ENCODE measurements around the gene ALKAL2. TPM values are rescaled to one million over a fixed set of nuclear protein-coding genes. Genes with fewer than 3 reads are reported as not detected.

ALKAL2 gene
- total and polyA plus RNA-seq, 2 of the 13 experiments (the other 11 are each of a cell fraction or from before 2014, with no cell fraction given) = 0.22 to 1.7 TPM

DNA sequence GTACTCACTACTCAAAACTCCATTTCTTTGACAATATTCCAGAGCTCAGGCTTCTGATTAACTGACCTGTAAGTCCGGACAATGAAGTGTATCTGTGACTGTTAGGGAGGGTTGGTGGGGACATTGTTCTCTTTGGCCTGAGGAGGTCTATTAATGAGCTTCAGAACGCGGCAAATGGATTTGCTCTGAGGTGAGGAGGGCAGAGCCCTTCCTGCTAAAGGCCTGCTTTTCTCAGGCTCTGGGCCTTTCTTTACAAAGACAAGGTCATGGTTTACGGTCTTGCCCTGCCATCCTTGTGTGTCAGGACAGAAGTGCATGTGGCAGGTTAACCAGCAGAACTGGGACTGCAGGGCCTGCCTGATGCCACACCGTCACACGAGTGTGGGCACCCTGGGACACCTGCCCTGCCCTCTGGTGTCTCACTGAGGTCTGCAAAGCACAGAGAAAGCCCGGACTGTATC, 7.2 kb downstream of the ALKAL2 start:
- Histone ChIP-seq H4K20me1 (ENCODE audit: insufficient read depth, low read length) (peaks cover 7% of the 10 kb centered on the region; the same call in 1 of the 2 replicates), H3K27me3 (ENCODE audit: control insufficient read depth in 1 of 2, insufficient read depth in 2 of 2, low read length in 2 of 2) (no peaks in the 10 kb centered on the region), H3K4me2 (ENCODE audit: low read depth, low read length) (no peak overlapping the region), H3K27ac (ENCODE audit: extremely low read length, insufficient read depth, low read length) (no peak overlapping the region), H2AFZ (ENCODE audit: low read length) (no peak overlapping the region), H3K79me2 (ENCODE audit: insufficient read depth, low read length) (peaks cover 33% of the 10 kb centered on the region), H3K9me3 (ENCODE audit: low read length) (no peaks in the 10 kb centered on the region), H3K9ac (ENCODE audit: insufficient read depth, low read depth, low read length) (no peak overlapping the region), H3K36me3 (replicated peaks in 1 of 2; ENCODE audit: control insufficient read depth in 1 of 2, insufficient read depth in 2 of 2, low read length in 2 of 2) (peaks cover 28 to 57% of the 10 kb centered on the region in 2 experiments), H3K4me3 (replicated peaks in 1 of 3; ENCODE audit: insufficient read depth in 1 of 3, low read depth in 2 of 3, low read length in 3 of 3) (no peak overlapping the region), H3K4me1 (ENCODE audit: insufficient read depth, low read length) (no peaks in the 10 kb centered on the region)
- ATAC-seq (peak; percentile 64), DNase-seq (ENCODE audit: low spot score) (no peak), FAIRE-seq (no peak)
- no peak for TF ChIP-seq ZNF616 (CRISPR knock-in tag; IDR thresholded peaks at IDR 0.05; ENCODE audit: low read depth)
- TF ChIP-seq ZIK1 (CRISPR knock-in tag; IDR thresholded peaks at IDR 0.05; ENCODE audit: borderline replicate concordance, low read depth) = no peak
- no peak for TF ChIP-seq ETV5 (CRISPR knock-in tag; IDR thresholded peaks at IDR 0.05; ENCODE audit: borderline replicate concordance)
- no peak for TF ChIP-seq KMT2B (CRISPR knock-in tag; IDR thresholded peaks at IDR 0.05)
- TF ChIP-seq, protein P1, sequence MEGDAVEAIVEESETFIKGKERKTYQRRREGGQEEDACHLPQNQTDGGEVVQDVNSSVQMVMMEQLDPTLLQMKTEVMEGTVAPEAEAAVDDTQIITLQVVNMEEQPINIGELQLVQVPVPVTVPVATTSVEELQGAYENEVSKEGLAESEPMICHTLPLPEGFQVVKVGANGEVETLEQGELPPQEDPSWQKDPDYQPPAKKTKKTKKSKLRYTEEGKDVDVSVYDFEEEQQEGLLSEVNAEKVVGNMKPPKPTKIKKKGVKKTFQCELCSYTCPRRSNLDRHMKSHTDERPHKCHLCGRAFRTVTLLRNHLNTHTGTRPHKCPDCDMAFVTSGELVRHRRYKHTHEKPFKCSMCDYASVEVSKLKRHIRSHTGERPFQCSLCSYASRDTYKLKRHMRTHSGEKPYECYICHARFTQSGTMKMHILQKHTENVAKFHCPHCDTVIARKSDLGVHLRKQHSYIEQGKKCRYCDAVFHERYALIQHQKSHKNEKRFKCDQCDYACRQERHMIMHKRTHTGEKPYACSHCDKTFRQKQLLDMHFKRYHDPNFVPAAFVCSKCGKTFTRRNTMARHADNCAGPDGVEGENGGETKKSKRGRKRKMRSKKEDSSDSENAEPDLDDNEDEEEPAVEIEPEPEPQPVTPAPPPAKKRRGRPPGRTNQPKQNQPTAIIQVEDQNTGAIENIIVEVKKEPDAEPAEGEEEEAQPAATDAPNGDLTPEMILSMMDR (CRISPR knock-in tag; IDR thresholded peaks at IDR 0.05) = peak; percentile 39
- TF ChIP-seq KDM3A (CRISPR knock-in tag; IDR thresholded peaks at IDR 0.05; ENCODE audit: low read depth) = no peak
- no peak for TF ChIP-seq U2AF1 (optimal IDR thresholded peaks at IDR 0.05; ENCODE audit: low read depth, low read length)
- no peak for TF ChIP-seq ATF1 (CRISPR knock-in tag; IDR thresholded peaks at IDR 0.05)
- no peak for TF ChIP-seq PHF20 (CRISPR knock-in tag; IDR thresholded peaks at IDR 0.05)
- TF ChIP-seq, protein P2, sequence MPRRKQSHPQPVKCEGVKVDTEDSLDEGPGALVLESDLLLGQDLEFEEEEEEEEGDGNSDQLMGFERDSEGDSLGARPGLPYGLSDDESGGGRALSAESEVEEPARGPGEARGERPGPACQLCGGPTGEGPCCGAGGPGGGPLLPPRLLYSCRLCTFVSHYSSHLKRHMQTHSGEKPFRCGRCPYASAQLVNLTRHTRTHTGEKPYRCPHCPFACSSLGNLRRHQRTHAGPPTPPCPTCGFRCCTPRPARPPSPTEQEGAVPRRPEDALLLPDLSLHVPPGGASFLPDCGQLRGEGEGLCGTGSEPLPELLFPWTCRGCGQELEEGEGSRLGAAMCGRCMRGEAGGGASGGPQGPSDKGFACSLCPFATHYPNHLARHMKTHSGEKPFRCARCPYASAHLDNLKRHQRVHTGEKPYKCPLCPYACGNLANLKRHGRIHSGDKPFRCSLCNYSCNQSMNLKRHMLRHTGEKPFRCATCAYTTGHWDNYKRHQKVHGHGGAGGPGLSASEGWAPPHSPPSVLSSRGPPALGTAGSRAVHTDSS (CRISPR knock-in tag; conservative IDR thresholded peaks at IDR 0.05) = no peak
- TF ChIP-seq, protein P3, sequence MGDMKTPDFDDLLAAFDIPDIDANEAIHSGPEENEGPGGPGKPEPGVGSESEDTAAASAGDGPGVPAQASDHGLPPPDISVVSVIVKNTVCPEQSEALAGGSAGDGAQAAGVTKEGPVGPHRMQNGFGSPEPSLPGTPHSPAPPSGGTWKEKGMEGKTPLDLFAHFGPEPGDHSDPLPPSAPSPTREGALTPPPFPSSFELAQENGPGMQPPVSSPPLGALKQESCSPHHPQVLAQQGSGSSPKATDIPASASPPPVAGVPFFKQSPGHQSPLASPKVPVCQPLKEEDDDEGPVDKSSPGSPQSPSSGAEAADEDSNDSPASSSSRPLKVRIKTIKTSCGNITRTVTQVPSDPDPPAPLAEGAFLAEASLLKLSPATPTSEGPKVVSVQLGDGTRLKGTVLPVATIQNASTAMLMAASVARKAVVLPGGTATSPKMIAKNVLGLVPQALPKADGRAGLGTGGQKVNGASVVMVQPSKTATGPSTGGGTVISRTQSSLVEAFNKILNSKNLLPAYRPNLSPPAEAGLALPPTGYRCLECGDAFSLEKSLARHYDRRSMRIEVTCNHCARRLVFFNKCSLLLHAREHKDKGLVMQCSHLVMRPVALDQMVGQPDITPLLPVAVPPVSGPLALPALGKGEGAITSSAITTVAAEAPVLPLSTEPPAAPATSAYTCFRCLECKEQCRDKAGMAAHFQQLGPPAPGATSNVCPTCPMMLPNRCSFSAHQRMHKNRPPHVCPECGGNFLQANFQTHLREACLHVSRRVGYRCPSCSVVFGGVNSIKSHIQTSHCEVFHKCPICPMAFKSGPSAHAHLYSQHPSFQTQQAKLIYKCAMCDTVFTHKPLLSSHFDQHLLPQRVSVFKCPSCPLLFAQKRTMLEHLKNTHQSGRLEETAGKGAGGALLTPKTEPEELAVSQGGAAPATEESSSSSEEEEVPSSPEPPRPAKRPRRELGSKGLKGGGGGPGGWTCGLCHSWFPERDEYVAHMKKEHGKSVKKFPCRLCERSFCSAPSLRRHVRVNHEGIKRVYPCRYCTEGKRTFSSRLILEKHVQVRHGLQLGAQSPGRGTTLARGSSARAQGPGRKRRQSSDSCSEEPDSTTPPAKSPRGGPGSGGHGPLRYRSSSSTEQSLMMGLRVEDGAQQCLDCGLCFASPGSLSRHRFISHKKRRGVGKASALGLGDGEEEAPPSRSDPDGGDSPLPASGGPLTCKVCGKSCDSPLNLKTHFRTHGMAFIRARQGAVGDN (CRISPR knock-in tag; IDR thresholded peaks at IDR 0.05) = peak; percentile 50
- TF ChIP-seq RBM22 (optimal IDR thresholded peaks at IDR 0.05; ENCODE audit: low read length) = peak; percentile 33
- 0 out of 2 replicates have a peak, but pooled peaks have one; percentile 25 for TF ChIP-seq SALL1 (CRISPR knock-in tag; IDR thresholded peaks at IDR 0.05)
- no peak for TF ChIP-seq ERF (CRISPR knock-in tag; IDR thresholded peaks at IDR 0.05)
- no peak for TF ChIP-seq WIZ (CRISPR knock-in tag; IDR thresholded peaks at IDR 0.05)
- no peak for TF ChIP-seq CHCHD3 (CRISPR knock-in tag; IDR thresholded peaks at IDR 0.05)
- TF ChIP-seq CEBPB (IDR thresholded peaks at IDR 0.05; ENCODE audit: borderline replicate concordance, low read depth, low read length) = no peak
- TF ChIP-seq MED1 (CRISPR knock-in tag; IDR thresholded peaks at IDR 0.05) = 0 out of 2 replicates have a peak, but pooled peaks have one; percentile 12
- intact Hi-C loops (cut with micrococcal nuclease; ENCODE audit: unreplicated experiment) (no loop called here), in situ Hi-C loops (cut with HindIII; ENCODE audit: extremely low pct_ligation_motif_present, low pct_unique_long_range_greater_than_20kb) (no loop called here)
- WGBS (ENCODE audit: low lambda C conversion rate) = 93% methylated on average over 7 of the region's 7 CpGs
- CTCF ChIA-PET (ENCODE audit: low intra/inter-chr PET ratio, low total read pairs) = interaction anchor here (2.0 kb wide), 1 partner anchor 34 kb away, joined by 5 read pairs; no protein-coding TSS in a partner anchor
- POLR2A ChIA-PET = interaction anchor here (0.8 to 1.3 kb wide), 3 partner anchors 9 to 105 kb away, joined by 3 to 5 read pairs (median 4); no protein-coding TSS in a partner anchor
- no TSS peak for BruUV-seq (replicated peaks)

Measured in HepG2 (cell line).